Activated T-cell treated with anti-CD3 and anti-CD28 coated beads for 24 hours (primary cell): ENCODE data around the gene CSN3.

Source experiments
- DNase-seq: peaks from one replicate; pipeline ENCODE4 v3.0.0-alpha.2; 2020; ENCODE audit warnings: low read depth

CSN3 gene

GRCh38 chr4:70297576-70297975 lies 55.2 kb downstream of the CSN3 start:
- no peak for DNase-seq

- DNase-seq = no peak
Observed at GRCh38 chr4:70298051-70298450, 55.7 kb downstream of the CSN3 start.

GRCh38 chr4:70299643-70300042 lies 57.2 kb downstream of the CSN3 start:
- DNase-seq = no peak

DNA sequence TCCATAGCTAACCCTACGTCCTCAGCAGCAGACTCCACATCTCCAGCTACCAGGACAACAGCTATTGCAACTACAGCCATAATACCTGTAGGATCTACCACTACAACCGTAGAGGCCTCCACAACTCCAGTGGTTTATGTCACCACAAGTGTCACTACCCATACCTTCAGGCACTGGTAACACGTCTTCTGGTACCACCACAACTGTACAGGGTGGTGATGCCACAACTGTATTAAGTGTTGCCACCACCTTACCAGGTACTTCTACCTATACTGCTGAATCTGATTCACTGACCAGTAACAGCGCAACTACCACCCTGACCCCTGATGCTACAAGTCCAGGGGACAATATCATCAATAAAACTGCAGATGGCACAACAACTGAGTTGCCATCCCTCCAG lies 57.8 kb downstream of the CSN3 start:
- no peak for DNase-seq
